Activated CD8-positive, alpha-beta T cell treated with anti-CD3 and anti-CD28 coated beads for 36 hours (primary cell): ENCODE data around the gene TRIM47. TPM values are rescaled to one million over a fixed set of nuclear protein-coding genes. Genes with fewer than 3 reads are reported as not detected.
A peak's percentile ranks its signal among the peaks of the same experiment; 100 is the strongest.

Experiments
- ATAC-seq: fragments of 200-7000 bp; cut with Tn5 transposase; one replicate; pipeline ENCODE4 v1.10.0; 2021; ENCODE audit warnings: mild to moderate bottlenecking, moderate library complexity
- CTCF ChIA-PET: fragments of 350-600 bp; sonication (Branson Sonifier 250); formaldehyde crosslinking; loops from one replicate; lab custom pipeline; 2021; ENCODE audit warnings: antibody characterized with exemption; lab: Charles Lee
- POLR2A ChIA-PET: fragments of 350-600 bp; sonication (Branson Sonifier 250); formaldehyde crosslinking; loops from one replicate; lab custom pipeline; 2021; ENCODE audit warnings: antibody characterized with exemption; lab: Charles Lee
- DNase-seq: peaks from one replicate; pipeline ENCODE4 v3.0.0-alpha.2; 2020
- H3K27ac Mint-ChIP-seq: one replicate; pipeline ENCODE4 v1.8.0; 2021; ENCODE audit warnings: mild to moderate bottlenecking, mixed read lengths
- H3K27me3 Mint-ChIP-seq: one replicate; pipeline ENCODE4 v1.8.0; 2021; ENCODE audit warnings: mixed read lengths
- H3K36me3 Mint-ChIP-seq: one replicate; pipeline ENCODE4 v1.8.0; 2021; ENCODE audit warnings: low read depth, mixed read lengths
- H3K4me1 Mint-ChIP-seq: one replicate; pipeline ENCODE4 v1.8.0; 2021; ENCODE audit warnings: low read depth, mixed read lengths
- H3K4me3 Mint-ChIP-seq: one replicate; pipeline ENCODE4 v1.8.0; 2021; ENCODE audit warnings: mild to moderate bottlenecking, moderate library complexity, mixed read lengths
- H3K9me3 Mint-ChIP-seq: one replicate; pipeline ENCODE4 v1.8.0; 2021; ENCODE audit warnings: mixed read lengths
- CTCF ChIP-seq: fragments of 200-600 bp; IDR thresholded peaks from one replicate; pipeline ENCODE4 v1.8.0; 2022; ENCODE audit warnings: antibody characterized with exemption, mild to moderate bottlenecking
- intact Hi-C: fragments of 100-400 bp; cut with micrococcal nuclease; formaldehyde crosslinking; loops from one replicate; pipeline ENCODE4 v1.10.0; 2022
- total RNA-seq, 2 experiments: library from RNA; stranded (reverse); gene quantifications; one replicate each; pipeline ENCODE4 v1.2.3, GENCODE V29; 2021

The TRIM47 gene
- total RNA-seq, 2 experiments from 2014 or later, result 16.6 to 16.8 TPM

GRCh38 chr17:75828076-75828400, 50.3 kb downstream of the TRIM47 start:
- Mint-ChIP-seq H3K27ac (peak overlapping the region; percentile 94), H3K36me3 (peaks cover 23% of the 10 kb centered on the region), H3K27me3 (no peaks in the 10 kb centered on the region), H3K4me3 (peak overlapping the region; percentile 54), H3K9me3 (no peaks in the 10 kb centered on the region), H3K4me1 (peaks cover 25% of the 10 kb centered on the region)
- intact Hi-C loops, result no loop called here
- ATAC-seq, result peak; percentile 13
- peak; percentile 67 for DNase-seq
- POLR2A ChIA-PET, result interaction anchor here (0.6 to 6.6 kb wide), 7 partner anchors 9 to 74 kb away, joined by 3 to 53 read pairs (median 8); partner anchors contain the start of gene UNK
- CTCF ChIA-PET, result interaction anchor here (0.7 to 13.1 kb wide), 14 partner anchors 8 to 195 kb away, joined by 3 to 105 read pairs (median 4); partner anchors contain the start of genes GALK1, SMIM5, UNC13D and UNK
- no peak for TF ChIP-seq CTCF

GRCh38 chr17:75827308-75828075, 50.9 kb downstream of the TRIM47 start:
- Mint-ChIP-seq H3K36me3 (peaks cover 21% of the 10 kb centered on the region), H3K27ac (peak overlapping the region; percentile 94), H3K4me1 (peaks cover 21% of the 10 kb centered on the region), H3K27me3 (no peaks in the 10 kb centered on the region), H3K4me3 (peak overlapping the region; percentile 54), H3K9me3 (no peaks in the 10 kb centered on the region)
- ATAC-seq (peak; percentile 69), DNase-seq (peak; percentile 81)
- CTCF ChIA-PET, result interaction anchor here (0.7 to 13.1 kb wide), 25 partner anchors 9 to 194 kb away, joined by 3 to 105 read pairs (median 5); partner anchors contain the start of genes GALK1, SMIM5, UNC13D and UNK
- POLR2A ChIA-PET, result interaction anchor here (1.0 to 6.6 kb wide), 10 partner anchors 12 to 74 kb away, joined by 3 to 53 read pairs (median 6); partner anchors contain the start of gene UNK
- intact Hi-C loops, result no loop called here
- TF ChIP-seq CTCF, result peak; percentile 89

- Mint-ChIP-seq H3K9me3 (no peaks in the 10 kb centered on the region), H3K4me3 (no peak overlapping the region), H3K27me3 (no peaks in the 10 kb centered on the region), H3K4me1 (peaks cover 23% of the 10 kb centered on the region), H3K27ac (peak overlapping the region; percentile 94), H3K36me3 (peaks cover 16% of the 10 kb centered on the region)
- no peak for TF ChIP-seq CTCF
- DNase-seq (no peak), ATAC-seq (no peak)
- ChIA-PET POLR2A (interaction anchor here (0.7 to 6.6 kb wide), 12 partner anchors 11 to 359 kb away, joined by 3 to 53 read pairs (median 6); partner anchors contain the start of gene UNK), CTCF (interaction anchor here (0.7 to 13.1 kb wide), 26 partner anchors 9 to 198 kb away, joined by 3 to 105 read pairs (median 5); partner anchors contain the start of genes GALK1, MRPL38, SMIM5 and UNC13D)
- intact Hi-C loops, result no loop called here
Measured at GRCh38 chr17:75826561-75827307, 51.6 kb downstream of the TRIM47 start.

GRCh38 chr17:75825748-75826370, 52.5 kb downstream of the TRIM47 start:
- POLR2A ChIA-PET, result interaction anchor here (0.9 to 6.6 kb wide), 7 partner anchors 10 to 72 kb away, joined by 3 to 53 read pairs (median 7); partner anchors contain the start of gene UNK
- CTCF ChIA-PET, result interaction anchor here (1.0 to 13.1 kb wide), 9 partner anchors 21 to 197 kb away, joined by 3 to 105 read pairs (median 5); partner anchors contain the start of genes GALK1, MRPL38, UNC13D and WBP2

More at GRCh38 chr17:75825748-75826370, 52.5 kb downstream of the TRIM47 start:
- no peak overlapping the region for H3K4me3 Mint-ChIP-seq
- H3K27ac Mint-ChIP-seq, result peak overlapping the region; percentile 49
- H3K4me1 Mint-ChIP-seq, result peaks cover 31% of the 10 kb centered on the region
- no peak for TF ChIP-seq CTCF
- H3K36me3 Mint-ChIP-seq, result peaks cover 16% of the 10 kb centered on the region
- no peaks in the 10 kb centered on the region for H3K27me3 Mint-ChIP-seq
- intact Hi-C loops, result no loop called here
- no peaks in the 10 kb centered on the region for H3K9me3 Mint-ChIP-seq
- ATAC-seq, result no peak
- DNase-seq, result no peak
